Globus pallidus (tissue), 1 donor: ENCODE measurements around the gene KLK5.
"Not testable (repeated sequence)": the region's sequence is repeated elsewhere in the genome, so short reads cannot be mapped to it uniquely, and the experiment has no call there.

Source experiments
- DNase-seq: peaks from one replicate; pipeline ENCODE4 v3.0.0-alpha.2; 2015; ENCODE audit warnings: low spot score

The KLK5 gene, protein sequence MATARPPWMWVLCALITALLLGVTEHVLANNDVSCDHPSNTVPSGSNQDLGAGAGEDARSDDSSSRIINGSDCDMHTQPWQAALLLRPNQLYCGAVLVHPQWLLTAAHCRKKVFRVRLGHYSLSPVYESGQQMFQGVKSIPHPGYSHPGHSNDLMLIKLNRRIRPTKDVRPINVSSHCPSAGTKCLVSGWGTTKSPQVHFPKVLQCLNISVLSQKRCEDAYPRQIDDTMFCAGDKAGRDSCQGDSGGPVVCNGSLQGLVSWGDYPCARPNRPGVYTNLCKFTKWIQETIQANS

DNA sequence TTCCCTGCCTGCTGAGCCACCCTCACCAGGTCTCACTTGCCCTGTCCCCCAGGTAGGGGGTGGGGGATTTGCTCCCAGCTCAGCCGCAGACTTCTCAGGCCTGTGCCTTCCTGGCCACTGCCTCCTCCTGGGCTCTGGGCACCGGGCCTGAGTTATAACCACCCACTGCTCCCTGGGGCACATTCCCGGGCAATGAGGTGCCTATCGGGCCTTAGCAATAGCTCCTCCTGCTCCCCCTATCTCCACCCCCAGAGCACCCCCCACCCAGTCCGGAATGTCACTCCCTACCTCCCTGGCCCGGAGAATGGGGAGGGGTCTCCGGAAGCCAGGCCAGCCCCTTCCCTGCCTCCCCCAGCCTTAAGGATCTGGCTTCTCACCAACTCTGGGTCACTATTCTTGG is at the start of gene KLK5:
Gene KLK5, minus strand, starts transcription at position 129 of the 400 bp plus-strand sequence. CDS start 381 bp downstream, outside the sequence.
- no peak for DNase-seq

DNA sequence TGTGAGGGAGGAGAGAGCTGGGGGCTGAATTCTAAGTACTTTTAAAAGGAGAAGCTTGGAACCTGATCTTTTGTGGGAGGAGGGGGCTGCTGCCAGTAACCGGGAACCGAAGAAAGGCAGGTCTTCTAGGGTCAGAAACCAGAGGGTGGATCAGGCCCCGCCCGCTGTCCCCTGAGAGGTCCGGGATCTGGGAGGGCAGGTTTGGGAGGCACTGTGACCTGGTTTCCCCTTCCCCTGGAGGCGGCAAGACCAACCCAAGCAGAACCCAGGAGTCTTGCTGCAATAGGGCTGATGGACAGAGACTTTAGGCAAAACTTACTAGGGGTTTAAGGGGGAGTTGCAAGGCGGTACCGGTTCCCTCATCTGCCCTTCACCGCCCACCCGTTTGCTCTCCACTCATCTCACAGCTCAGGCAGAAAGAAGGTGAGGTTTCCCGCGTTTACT is 49.3 kb upstream of the KLK5 start:
- no peak for DNase-seq

DNA sequence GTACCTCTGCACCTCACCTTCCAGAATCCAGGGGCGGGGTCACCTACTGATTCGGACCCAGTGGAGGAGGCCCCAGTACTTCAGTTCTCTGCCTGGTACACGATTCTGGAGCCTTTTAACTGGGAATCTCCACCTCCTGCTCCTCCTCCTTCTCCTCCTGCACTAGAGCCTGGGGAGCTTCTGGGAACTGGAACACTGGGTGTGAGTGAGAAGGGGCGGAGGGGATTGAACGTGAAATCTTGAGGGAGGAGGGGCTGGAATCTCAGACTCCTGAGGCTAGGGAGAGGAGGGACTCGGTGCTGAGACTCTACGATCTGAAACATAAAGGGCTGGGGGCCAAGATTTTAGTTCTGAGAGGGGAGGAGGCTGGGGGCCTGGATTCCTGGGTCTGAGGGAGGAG is 48.7 kb upstream of the KLK5 start, which contains the start of gene KLK8:
Gene KLK8, minus strand, starts transcription at position 90 of the 400 bp plus-strand sequence. CDS start 437 bp downstream, outside the sequence.
- DNase-seq = no peak

DNA sequence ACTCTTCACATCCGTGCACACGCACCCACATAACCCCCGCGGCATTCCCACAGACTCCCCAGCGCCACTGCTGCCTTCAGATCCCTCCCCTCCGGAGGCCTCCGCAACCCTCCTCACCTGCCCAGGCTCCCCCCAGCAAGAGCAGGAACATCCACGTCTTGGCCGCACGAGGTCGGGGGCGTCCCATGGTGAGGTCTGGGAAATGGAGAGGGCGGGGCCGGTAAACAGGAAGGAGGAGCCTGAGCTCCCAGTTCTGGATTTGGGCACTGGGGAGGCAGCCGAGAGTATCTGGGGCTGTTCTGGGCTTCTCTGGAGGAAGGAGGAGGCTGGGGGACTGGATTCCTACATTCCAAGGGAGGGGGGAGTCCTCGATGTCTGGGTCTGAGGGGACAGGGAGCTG is 48.1 kb upstream of the KLK5 start:
- DNase-seq = no peak

DNA sequence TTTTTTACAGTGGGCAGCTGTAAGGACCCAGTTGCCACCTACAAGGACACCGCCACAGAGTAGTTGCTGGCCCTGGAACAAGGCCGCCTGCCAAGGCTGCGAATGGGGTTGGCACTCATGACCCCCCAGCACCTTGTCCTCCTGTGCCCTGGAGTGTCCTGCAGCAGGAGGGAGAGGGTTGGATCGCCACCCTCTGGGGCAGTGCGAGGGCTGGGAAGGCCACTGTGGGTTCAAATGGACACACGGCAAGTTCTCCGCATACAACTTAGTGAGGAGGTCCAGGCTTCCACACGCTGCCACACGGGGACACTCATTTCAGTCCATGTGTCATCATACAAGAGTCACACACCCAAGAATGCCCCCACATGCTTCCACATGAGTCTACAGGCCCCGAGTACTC is 47.6 kb upstream of the KLK5 start:
- DNase-seq = no peak

DNA sequence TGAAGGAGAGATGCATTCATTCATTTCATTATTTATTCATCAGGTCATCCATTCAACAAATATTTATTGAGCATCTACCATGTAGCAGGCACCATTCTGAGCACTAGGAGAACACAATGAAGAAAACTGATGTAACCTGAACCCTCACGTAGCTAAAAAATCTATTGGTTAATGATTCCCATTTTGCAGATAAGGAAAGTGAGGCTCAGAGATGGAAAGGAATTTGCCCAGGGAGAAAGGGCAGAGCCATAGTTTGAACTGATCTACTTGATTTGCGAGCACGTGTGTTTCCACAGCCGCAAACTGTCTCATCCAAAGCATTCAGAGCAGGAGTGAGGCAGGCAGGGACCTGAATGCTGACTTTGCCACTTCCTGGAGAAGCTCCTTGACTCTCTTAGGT is 45.8 kb upstream of the KLK5 start:
- DNase-seq = no peak

DNA sequence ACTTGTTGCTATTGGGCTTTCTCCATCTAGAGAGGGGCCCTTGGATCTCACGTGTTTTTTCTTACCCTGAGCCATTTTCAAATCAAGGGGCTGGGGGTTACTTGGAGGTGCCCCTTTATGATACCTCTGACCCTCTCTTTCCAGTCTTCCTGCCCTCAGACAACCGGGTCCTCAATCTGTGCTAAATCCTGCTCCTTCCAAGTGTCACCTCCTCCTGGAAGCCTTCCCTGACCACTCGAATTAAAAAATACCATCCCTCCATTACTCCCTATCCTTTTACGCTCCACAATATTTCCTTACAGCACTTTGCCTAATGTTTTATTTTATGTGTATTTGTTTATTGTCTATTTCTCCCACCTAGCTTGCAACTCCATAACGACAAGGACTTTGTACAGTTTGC is 45.2 kb upstream of the KLK5 start:
- DNase-seq = no peak

DNA sequence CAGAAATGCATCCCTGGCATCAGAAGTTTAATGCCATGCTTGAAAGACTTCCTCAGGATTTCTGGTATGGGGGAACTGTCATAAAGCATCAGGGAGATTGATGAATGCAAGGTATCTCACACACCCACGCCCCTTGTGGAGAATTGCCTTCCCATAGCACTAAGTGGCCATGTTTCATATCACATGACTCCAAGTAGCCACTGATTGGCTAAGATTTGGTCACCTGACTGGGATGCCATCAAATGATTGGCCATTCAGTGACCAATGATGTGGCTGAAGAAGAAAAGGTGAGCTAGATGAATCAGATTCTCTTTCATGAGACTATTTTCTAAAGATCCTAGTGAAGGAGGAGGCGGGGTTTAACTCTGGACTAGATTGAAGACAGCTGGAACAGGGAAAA is 41.3 kb upstream of the KLK5 start:
- DNase-seq = no peak

DNA sequence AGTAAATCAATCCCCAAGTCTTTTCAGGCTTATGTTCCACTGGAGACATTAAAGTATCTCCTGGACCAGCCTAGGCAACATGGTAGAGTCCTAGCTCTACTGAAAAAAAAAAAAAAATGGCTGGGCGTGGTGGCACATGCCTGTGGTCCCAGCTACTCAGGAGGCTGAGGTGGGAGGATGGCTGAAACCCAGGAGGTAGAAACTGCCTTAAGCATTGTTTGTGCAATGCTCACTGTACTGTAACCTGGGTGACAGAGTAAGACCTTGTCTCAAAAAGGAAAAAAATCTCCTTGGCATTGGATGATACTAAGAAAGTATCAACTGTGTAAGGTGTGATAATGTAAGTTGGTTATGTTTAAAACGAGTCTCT is 39.8 kb upstream of the KLK5 start:
- DNase-seq = no peak

DNA sequence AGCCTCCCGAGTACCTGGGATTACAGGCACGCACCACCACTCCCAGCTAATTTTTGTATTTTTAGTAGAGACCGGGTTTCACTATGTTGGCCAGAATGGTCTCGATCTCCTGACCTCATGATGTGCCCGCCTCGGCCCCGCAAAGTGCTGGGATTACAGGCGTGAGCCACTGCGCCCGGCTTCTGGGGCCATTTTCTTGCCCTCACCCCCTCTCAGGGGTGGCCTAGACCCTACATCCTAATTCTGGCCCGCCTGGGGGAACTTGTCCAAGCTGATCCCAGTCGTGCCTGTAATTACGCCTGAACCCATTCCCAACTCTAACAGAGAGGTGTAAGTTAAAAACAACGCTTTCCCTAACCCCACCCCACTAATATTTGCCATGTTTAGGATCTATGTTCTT is 31.6 kb upstream of the KLK5 start:
- DNase-seq = not testable (repeated sequence)

DNA sequence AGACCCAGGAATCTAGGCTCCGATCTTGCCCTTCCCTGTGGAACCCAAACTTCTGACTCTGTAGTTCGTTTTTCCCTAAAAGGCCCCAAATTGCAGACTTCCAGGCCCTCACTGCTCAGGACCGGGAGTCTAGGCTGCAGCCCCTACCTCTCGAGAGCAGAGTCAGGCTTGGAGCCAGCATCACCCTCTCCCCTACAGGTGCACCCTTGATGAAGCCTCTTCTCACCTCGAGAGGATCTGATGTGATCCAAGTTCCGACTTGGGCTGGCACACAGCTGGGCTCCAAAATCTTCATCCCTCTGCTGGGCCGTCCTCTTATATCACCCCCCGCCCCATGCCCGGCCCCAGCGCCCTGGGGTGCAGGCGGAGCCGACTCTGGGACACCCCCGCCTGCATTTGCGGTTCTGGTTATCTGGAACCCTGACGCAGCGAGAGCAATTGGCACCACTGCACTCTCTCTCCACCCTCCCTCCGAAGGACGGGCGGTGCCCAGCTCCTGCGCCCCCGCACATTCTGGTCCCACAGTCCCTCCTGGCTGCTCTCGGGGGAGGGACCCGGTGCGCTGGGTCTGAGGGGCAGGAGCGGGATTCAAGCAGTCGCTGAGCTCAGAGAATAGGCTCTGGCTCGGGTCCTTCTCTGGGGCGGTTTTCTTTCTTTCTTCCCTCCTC is 30.9 kb upstream of the KLK5 start, which contains the start of gene KLK7:
Gene KLK7, minus strand, starts transcription at position 293 of the 668 bp plus-strand sequence. CDS start 1,518 bp downstream, outside the sequence.
- DNase-seq = no peak

DNA sequence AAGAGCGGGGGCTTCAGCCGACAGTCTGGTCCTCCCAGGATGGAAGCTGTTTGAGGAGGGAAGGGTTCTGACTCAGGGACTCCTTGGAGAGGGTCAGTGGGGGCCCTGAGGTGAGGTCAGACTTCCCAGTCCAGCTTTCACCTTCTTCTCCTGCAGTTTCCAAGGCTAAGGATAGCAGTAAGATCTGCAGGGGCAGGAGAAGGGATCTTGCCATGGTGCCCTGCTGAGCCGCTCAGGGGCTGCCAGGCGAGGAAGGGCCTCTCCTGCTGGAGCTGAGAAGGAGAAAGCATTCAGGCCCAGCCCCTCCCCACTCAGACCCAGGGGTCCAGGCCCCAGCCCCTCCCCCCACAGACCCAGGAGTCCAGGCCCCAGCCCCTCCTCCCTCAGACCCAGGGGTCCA is 29.3 kb upstream of the KLK5 start:
- DNase-seq = no peak

DNA sequence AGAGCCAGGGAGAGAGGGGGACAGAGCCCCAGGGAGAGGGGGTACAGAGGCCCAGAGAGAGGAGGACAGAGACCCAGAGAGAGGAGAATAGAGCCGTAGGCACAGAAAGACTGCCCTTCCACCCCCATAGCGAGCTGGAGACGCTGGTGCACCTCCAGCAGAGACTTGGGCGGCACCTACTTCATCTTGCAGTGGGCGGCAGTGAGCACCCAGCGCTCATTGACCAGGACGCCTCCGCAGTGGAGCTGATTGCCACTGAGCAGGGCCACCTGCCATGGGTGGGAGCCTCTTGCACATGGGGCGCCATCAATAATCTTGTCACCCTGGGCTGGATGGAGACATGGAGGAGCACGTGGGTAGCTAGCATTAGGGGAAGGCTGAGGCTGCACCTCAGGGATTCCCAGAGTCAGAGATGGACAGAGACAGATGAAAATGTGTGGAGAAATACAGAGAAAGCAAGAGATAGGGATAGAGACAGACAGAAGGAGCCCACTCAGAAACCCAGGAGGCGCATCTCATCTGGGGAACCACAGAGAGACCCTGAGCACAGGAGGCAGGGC is 28.8 kb upstream of the KLK5 start:
- DNase-seq = no peak

DNA sequence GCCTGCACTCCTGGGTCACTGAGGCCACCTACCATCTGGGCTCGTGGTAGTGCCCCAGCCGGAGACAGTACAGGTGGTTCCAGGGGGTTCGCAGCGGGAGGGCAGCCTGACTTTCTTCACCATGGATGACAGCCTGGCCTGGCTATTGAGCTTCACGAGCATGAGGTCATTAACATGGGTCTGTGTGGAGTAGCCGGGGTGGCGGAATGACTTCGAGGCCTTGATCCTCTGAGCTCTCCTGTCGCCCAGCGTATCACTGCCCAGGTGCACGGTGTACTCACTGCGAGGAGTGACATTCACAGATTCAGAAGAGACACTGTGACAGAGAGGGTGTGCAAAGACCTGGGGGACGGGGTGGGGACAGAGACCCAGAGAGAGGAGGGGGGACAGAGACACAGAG is 27.4 kb upstream of the KLK5 start:
- no peak for DNase-seq

DNA sequence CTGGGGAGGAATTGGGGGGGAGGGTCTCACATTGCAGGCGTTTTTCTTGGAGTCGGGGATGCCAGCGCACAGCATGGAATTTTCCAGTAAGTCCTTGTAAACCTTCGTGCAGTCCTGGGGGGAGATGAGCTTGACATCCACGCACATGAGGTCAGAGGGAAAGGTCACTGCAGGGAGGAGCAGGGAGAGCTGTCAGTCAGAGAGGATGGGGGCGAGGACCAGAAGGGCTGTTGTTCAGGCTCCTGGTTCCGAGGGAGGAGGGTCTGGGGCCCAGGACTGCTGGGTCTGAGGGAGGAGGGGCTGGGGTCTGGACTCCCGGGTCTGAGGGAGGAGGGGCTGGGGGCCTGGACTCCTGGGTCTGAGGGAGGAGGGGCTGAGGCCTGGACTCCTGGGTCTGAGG is 26.9 kb upstream of the KLK5 start:
- no peak for DNase-seq

DNA sequence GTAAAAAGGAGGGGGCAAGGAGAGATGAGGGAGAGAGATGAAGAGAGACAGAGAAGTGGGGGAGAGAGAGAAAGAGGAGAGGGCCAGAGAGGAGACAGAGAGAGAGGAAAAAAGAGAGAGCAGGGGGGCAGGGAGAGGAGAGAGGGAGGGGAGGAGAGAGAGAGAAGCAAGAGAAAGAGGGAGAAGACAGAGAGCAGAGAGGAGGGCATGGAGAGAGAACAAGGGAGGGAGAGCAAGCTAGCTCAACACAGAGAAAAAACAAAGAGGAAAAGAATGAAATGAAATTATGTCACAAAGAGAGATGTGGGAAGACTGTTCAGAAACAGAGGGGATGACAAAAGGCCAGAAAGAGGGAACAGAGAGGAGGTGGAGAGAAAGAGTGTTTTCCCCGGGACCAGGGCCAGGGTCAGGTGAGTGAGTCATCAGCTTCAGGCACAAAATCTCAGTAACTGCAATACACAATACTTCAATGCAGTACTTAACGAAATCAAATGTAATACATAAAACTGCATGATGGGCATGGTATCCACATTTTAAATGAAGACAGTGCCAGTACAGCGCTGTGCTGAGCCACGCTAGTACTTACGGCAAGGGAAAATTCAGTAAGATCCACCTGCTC is 26.0 kb upstream of the KLK5 start:
- no peak for DNase-seq

DNA sequence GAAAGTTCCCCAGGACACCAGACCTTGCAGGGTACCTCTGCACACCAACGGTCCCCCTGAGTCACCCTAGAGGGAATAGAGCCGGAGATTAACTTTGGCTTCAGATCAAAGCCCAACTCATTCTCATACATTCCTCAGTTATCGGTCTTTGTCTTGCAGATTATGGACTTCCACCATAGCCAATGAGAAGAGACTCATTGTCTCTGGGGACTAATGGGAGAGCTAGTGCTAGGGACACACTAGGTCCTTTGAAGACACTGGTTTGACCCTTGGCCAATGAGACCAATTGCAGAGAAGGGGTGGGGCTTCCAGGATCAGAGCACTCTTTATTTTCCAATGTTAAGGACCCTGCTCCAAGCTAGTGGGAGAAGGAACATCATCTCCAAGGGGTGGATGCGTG is 24.8 kb upstream of the KLK5 start:
- peak; percentile 46 for DNase-seq

DNA sequence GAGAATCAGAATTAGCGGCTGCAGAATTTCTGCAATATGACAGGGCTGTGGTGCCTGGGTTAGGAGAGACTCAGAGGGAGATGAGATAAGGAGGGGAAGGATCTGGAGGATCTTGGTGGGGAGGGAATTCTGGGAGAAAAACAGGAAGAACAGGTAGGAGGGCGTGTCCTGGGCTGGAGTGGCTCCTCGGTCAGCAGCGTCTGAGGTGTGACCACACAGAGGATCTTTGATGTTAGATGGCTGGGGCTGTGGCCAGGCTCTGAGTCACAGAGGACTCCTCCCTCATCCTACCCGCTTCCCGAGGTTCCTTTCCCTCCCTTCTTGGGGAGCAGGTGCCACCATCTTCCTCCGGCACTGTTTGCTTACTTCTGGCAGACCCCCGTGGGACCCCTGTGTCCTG is 22.9 kb upstream of the KLK5 start:
- DNase-seq = no peak

DNA sequence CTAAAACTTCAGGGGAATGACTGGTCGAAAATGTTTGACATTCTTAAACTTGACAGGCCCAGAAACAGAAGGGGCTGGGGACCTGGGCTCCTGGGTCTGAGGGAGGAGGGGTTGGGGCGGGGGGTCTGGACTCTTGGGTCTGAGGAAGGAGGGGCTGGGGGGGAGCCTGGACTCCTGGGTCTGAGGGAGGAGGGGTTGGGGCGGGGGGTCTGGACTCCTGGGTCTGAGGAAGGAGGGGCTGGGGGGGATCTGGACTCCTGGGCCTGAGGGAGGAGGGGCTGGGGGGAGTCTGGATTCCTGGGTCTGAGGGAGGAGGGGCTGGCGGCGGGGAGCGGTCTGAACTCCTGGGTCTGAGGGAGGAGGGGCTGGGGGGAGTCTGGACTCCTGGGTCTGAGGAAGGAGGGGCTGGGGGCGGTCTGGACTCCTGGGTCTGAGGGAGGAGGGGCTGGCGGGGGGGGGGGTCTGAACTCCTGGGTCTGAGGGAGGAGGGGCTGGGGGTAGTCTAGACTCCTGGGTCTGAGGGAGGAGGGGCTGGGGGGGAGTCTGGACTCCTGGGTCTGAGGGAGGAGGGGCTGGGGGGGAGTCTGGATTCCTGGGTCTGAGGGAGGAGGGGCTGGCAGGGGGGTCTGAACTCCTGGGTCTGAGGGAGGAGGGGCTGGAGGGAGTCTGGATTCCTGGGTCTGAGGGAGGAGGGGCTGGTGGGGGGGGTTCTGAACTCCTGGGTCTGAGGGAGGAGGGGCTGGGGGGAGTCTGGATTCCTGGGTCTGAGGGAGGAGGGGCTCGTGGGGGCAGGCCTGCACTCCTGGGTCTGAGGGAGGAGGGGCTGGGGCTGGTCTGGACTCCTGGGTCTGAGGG is 22.1 kb upstream of the KLK5 start:
- DNase-seq = no peak

DNA sequence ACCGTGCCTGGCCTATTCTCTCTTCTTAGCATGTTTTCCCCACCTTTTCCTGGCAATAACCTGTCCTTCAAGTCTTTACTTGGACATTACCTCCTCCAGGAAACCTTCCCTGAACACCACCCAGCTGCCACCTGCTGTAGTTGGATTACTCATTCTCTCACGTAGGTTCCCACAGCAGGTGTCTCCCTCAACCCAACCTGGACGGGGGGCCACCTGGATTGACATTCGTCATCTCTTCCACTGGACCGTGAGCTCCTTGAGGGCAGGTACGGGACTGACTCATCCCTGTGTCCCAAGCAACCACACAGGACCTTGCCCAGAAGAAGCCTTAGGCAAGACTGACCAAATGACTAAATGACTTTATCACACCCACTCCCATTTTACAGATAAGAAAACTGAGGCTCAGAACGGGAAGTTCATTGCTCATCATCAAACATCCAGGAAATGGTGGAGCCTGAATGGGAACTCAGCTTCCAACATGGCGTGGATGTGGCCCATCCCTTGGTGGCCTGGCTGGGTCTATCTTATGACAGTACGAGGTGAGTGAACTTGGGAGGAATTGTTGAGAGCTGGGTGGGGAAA is 20.0 kb upstream of the KLK5 start:
- DNase-seq = no peak

DNA sequence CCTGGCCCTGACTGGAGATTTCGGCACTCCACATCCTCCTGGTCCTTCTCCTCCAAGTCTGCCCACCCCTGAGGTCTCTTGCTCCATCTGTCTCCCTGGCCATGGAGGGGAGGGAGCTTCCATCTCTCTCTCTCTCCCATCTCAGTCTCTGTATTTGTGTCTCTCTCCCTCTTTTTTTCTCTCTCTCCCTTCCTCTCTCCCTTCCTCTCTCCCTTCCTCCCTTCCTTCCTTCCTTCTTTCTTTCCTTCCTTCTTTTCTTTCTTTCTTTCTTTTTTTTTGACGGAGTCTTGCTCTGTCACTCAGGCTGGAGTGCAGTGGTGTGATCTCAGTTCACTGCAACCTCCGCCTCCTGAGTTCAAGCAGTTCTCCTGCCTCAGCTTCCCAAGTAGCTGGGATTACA is 17.0 kb upstream of the KLK5 start:
- not testable (repeated sequence) for DNase-seq

DNA sequence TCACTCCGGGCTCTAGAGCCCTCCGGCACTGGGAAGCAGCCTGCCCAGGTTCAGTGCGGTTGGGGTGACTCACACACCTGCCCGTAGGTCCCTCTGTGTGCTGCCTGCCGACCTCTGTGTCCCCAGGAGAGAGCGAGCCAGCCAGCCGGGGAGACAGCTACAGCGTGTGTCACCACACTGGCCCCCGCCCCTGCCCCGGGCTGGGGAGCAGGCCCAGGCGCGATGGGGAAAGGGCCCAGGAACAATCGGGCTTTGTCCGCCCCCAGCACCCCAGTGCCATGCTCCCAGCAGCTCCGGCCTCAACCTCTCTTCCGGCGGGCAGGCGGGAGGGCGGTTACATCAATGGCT is 16.5 kb upstream of the KLK5 start, which contains the start of gene KLK6:
Gene KLK6, minus strand, starts transcription at position 179 of the 348 bp plus-strand sequence. CDS start 1,487 bp downstream, outside the sequence.
- DNase-seq = peak; percentile 97
